Subcutaneous abdominal adipose tissue (tissue), 5 donors: ENCODE measurements around the gene OCA2.

Source experiments
- H3K27ac ChIP-seq: one replicate; pipeline ENCODE4 v1.7.0; 2013; ENCODE audit warnings: low read depth, mild to moderate bottlenecking, inconsistent platforms, low read length, moderate library complexity
- H3K27me3 ChIP-seq, 5 donors: one replicate each; pipeline ENCODE4 v1.7.0; 2013; ENCODE audit warnings: low read length in 5 of 5, inconsistent platforms in 1 of 5; ENCODE audit not compliant: control insufficient read depth in 5 of 5, insufficient read depth in 4 of 5
- H3K36me3 ChIP-seq, 5 donors: one replicate each; pipeline ENCODE4 v1.7.0; 2013; ENCODE audit warnings: low read length in 5 of 5; ENCODE audit not compliant: control insufficient read depth in 5 of 5, insufficient read depth in 5 of 5
- H3K4me1 ChIP-seq, 5 donors: one replicate each; pipeline ENCODE4 v1.7.0; 2013; ENCODE audit warnings: low read length in 5 of 5, mild to moderate bottlenecking in 3 of 5, moderate library complexity in 1 of 5; ENCODE audit not compliant: control insufficient read depth in 5 of 5, insufficient read depth in 5 of 5
- H3K4me3 ChIP-seq, 5 donors: one replicate each; pipeline ENCODE4 v1.7.0; 2013; ENCODE audit warnings: low read length in 5 of 5, low read depth in 1 of 5
- H3K9ac ChIP-seq, 5 donors: one replicate each; pipeline ENCODE4 v1.7.0; 2013; ENCODE audit warnings: low read length in 5 of 5, mild to moderate bottlenecking in 4 of 5, moderate library complexity in 3 of 5
- H3K9me3 ChIP-seq, 5 donors: one replicate each; pipeline ENCODE4 v1.7.0; 2013; ENCODE audit warnings: low read length in 5 of 5; ENCODE audit not compliant: control insufficient read depth in 5 of 5
- donor health status: healthy.
- donor health status: healthy.
- donor health status: healthy.
- donor health status: healthy.
- donor health status: healthy.

The OCA2 gene

DNA sequence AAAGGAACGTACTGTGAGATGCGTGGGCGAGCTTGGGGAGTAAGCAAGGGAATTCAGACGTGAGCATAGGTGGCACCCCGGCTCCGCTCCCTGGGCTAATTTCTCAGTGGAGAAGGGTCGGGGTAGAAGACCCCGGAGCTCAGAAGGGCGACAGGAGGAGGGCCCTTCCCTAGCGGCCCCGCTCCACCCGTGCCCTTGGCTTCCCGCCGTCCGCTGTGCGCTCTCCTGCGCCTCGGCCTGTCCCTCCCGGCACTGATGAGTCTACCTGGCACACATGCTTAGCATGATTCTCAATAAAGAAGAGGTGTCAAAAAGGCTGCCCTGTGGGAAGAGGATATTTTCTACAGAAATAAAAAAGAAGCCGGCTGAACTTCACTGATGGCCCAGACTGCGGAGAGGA lies 292.7 kb downstream of the OCA2 start:
- Histone ChIP-seq H3K27me3 (peaks cover 0 to 2% (median 0%) of the 10 kb centered on the region in 5 donors), H3K36me3 (no peaks in the 10 kb centered on the region), H3K4me1 (no peaks in the 10 kb centered on the region), H3K27ac (no peak overlapping the region), H3K4me3 (no peak overlapping the region), H3K9ac (no peak overlapping the region), H3K9me3 (peaks cover 2 to 21% (median 10%) of the 10 kb centered on the region in 5 donors)

- H3K36me3 ChIP-seq, result no peaks in the 10 kb centered on the region
- H3K9ac ChIP-seq, result no peak overlapping the region
- no peaks in the 10 kb centered on the region for H3K4me1 ChIP-seq
- no peak overlapping the region for H3K4me3 ChIP-seq
- peaks cover 2 to 21% (median 10%) of the 10 kb centered on the region in 5 donors for H3K9me3 ChIP-seq
- peaks cover 0 to 2% (median 0%) of the 10 kb centered on the region in 5 donors for H3K27me3 ChIP-seq
- no peak overlapping the region for H3K27ac ChIP-seq
Observed at GRCh38 chr15:27805261-27806220, 293.6 kb downstream of the OCA2 start.

GRCh38 chr15:27804569-27805260 lies 294.4 kb downstream of the OCA2 start:
- no peaks in the 10 kb centered on the region for H3K36me3 ChIP-seq

DNA sequence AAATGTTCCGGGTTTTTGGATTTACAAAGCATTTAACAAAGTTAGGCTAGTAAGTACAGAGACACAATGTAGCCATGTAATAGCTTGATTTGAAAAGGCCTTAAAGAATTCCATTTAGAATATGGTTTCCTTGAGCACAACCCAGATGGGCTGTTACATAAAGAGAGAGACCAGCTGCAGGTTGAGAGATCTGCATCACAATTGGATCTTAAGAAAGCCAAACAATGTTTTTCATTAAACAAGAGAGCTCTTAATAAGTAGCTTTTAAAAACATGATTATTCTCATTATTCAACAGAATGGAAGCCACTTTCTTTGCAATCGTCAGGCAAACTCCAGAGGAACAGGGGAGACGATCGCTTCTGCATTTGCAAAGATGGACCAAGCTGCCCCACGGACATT lies 300.3 kb downstream of the OCA2 start:
- H3K4me3 ChIP-seq, result no peak overlapping the region
- no peaks in the 10 kb centered on the region for H3K36me3 ChIP-seq
- no peaks in the 10 kb centered on the region for H3K4me1 ChIP-seq
- H3K9me3 ChIP-seq, result peaks cover 0 to 5% (median 0%) of the 10 kb centered on the region in 5 donors
- H3K27ac ChIP-seq, result no peak overlapping the region
- H3K27me3 ChIP-seq, result peaks cover 0 to 8% (median 0%) of the 10 kb centered on the region in 5 donors
- no peak overlapping the region for H3K9ac ChIP-seq

More at GRCh38 chr15:27804569-27805260, 294.4 kb downstream of the OCA2 start:
- Histone ChIP-seq H3K4me1 (no peaks in the 10 kb centered on the region), H3K4me3 (no peak overlapping the region), H3K9ac (no peak overlapping the region), H3K27ac (no peak overlapping the region), H3K9me3 (peaks cover 2 to 21% (median 10%) of the 10 kb centered on the region in 5 donors), H3K27me3 (peaks cover 0 to 2% (median 0%) of the 10 kb centered on the region in 5 donors)

GRCh38 chr15:27797765-27798164 lies 301.4 kb downstream of the OCA2 start:
- H3K36me3 ChIP-seq, result no peaks in the 10 kb centered on the region
- no peak overlapping the region for H3K4me3 ChIP-seq
- no peak overlapping the region for H3K9ac ChIP-seq
- no peak overlapping the region for H3K27ac ChIP-seq
- H3K27me3 ChIP-seq, result peaks cover 0 to 8% (median 0%) of the 10 kb centered on the region in 5 donors
- no peaks in the 10 kb centered on the region for H3K4me1 ChIP-seq
- H3K9me3 ChIP-seq, result peaks cover 0 to 4% (median 0%) of the 10 kb centered on the region in 5 donors

DNA sequence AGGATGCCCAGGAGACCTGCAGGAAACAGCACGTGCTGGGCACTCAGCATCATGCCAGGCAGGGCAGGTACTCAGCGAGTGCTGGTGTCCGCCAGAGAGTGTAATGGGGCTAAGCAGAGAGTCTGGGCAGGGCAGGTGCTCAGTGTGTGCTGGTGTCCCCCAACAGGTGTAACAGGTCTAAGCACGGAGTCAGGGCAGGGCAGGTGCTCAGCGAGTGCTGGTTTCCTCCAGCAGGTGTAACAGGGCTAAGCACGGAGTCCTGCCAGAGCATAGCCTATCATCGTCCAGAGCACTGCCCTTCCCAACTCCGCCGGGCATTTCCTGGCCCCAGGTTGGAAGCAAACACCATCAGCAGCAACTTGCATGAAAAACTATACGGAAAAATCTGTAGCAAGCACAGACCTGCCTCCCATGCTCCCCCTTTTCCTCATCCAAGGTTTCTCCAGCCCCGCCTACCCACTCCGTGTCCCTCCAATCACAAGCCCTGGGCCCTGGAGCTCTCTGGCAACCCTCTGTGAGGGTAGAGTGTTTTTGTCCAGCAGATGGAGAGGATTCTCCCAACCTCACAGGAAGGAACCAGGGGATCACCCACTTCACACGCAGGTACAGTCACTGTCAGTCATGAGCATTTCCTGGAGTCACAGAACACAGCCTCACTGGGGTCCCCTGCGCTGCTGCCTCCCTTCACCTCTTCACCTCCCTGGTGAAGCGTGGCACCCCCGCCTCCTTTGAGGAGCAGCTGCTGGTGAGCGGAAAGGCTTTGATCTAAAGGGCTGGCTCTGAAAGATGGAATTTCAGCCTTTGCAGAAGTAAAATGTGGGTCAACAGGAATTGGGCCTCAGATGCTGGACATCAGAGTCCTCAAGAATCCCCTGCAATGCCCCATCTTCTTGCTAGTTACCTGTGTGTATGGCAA lies 302.5 kb downstream of the OCA2 start:
- Histone ChIP-seq H3K4me3 (no peak overlapping the region), H3K9ac (no peak overlapping the region), H3K27ac (no peak overlapping the region), H3K9me3 (peaks cover 0 to 4% (median 0%) of the 10 kb centered on the region in 5 donors), H3K27me3 (peaks cover 0 to 8% (median 0%) of the 10 kb centered on the region in 5 donors), H3K4me1 (no peaks in the 10 kb centered on the region), H3K36me3 (no peaks in the 10 kb centered on the region)

DNA sequence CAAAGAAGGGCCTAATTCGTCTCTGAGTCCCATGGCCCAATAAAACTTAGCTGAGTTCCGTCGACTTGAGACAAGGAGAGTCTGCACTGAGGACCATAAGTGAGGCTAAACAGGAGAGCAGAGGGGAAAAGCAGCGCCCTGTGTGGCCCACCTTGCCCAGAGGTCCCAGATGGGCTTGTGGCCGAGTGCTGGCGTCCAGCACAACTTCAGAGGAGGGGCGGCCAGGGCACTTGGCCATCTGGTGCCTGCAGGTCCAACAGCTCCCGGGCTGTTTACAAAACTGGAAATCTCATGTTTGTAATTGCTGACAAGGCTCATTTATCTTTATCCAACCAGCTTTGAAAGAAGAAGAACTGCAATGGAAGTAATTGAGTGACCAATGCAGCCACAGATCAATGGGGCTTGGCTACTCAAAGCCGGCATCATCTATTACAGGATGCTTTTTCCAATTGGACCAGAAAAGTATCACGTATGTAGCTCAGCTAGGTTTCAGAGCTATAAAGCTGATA lies 306.3 kb downstream of the OCA2 start:
- Histone ChIP-seq H3K27me3 (peaks cover 0 to 8% (median 0%) of the 10 kb centered on the region in 5 donors), H3K9me3 (peaks cover 0 to 4% (median 0%) of the 10 kb centered on the region in 5 donors), H3K9ac (no peak overlapping the region), H3K4me3 (no peak overlapping the region), H3K4me1 (no peaks in the 10 kb centered on the region), H3K27ac (no peak overlapping the region), H3K36me3 (no peaks in the 10 kb centered on the region)

- no peaks in the 10 kb centered on the region for H3K27me3 ChIP-seq
- no peak overlapping the region for H3K4me3 ChIP-seq
- no peaks in the 10 kb centered on the region for H3K4me1 ChIP-seq
- H3K9ac ChIP-seq, result no peak overlapping the region
- H3K9me3 ChIP-seq, result no peaks in the 10 kb centered on the region
- H3K27ac ChIP-seq, result no peak overlapping the region
- no peaks in the 10 kb centered on the region for H3K36me3 ChIP-seq
Observed at GRCh38 chr15:27790270-27790669, 308.8 kb downstream of the OCA2 start.

- Histone ChIP-seq H3K4me1 (no peaks in the 10 kb centered on the region), H3K27ac (no peak overlapping the region), H3K36me3 (no peaks in the 10 kb centered on the region), H3K27me3 (no peaks in the 10 kb centered on the region), H3K9me3 (no peaks in the 10 kb centered on the region), H3K9ac (no peak overlapping the region), H3K4me3 (no peak overlapping the region)
Observed at GRCh38 chr15:27787931-27788330, 311.2 kb downstream of the OCA2 start.
